MM.1S (cell line): ENCODE data around the gene SLC25A29.

Experiments used
- DNase-seq: peaks from one replicate; pipeline ENCODE4 v3.0.0-alpha.2; 2015
- H2AFZ ChIP-seq: fragments of 300-600 bp; sonication (generic); 2 replicates; pipeline ENCODE4 v1.6.0; 2016; ENCODE audit warnings: antibody characterized with exemption, low read length
- H3F3A ChIP-seq: fragments of 300-600 bp; sonication (generic); 2 replicates; pipeline ENCODE4 v1.6.1; 2016; ENCODE audit warnings: mild to moderate bottlenecking, antibody characterized with exemption, low read length, moderate library complexity, mixed read lengths; ENCODE audit not compliant: insufficient read depth
- H3K27ac ChIP-seq: fragments of 300-600 bp; sonication (generic); 2 replicates; pipeline ENCODE4 v1.5.1; 2016; ENCODE audit warnings: mild to moderate bottlenecking, low read length
- H3K27me3 ChIP-seq: fragments of 300-600 bp; sonication (generic); replicated peaks from 2 replicates; pipeline ENCODE4 v1.6.0; 2016; ENCODE audit warnings: low read length; ENCODE audit not compliant: insufficient read depth
- H3K36me3 ChIP-seq: fragments of 300-600 bp; sonication (generic); replicated peaks from 2 replicates; pipeline ENCODE4 v1.6.1; 2016; ENCODE audit warnings: mild to moderate bottlenecking, low read length, mixed read lengths; ENCODE audit not compliant: insufficient read depth
- H3K4me1 ChIP-seq: fragments of 300-600 bp; sonication (generic); 2 replicates; pipeline ENCODE4 v1.6.1; 2016; ENCODE audit warnings: low read length, mixed read lengths
- H3K4me2 ChIP-seq: fragments of 300-600 bp; sonication (generic); 2 replicates; pipeline ENCODE4 v1.6.0; 2016; ENCODE audit warnings: low read depth, low read length
- H3K4me3 ChIP-seq: fragments of 300-600 bp; sonication (generic); 2 replicates; pipeline ENCODE4 v1.5.1; 2016; ENCODE audit warnings: low read length, mixed read lengths
- H3K79me2 ChIP-seq: fragments of 300-600 bp; sonication (generic); 2 replicates; pipeline ENCODE4 v1.6.1; 2016; ENCODE audit warnings: mixed run types, low read length, mixed read lengths
- H3K9ac ChIP-seq: fragments of 300-600 bp; sonication (generic); 2 replicates; pipeline ENCODE4 v1.6.1; 2016; ENCODE audit warnings: low read length, mixed read lengths
- H3K9me2 ChIP-seq: fragments of 300-600 bp; sonication (generic); replicated peaks from 2 replicates; pipeline ENCODE4 v1.6.1; 2016; ENCODE audit warnings: mild to moderate bottlenecking, low read length, mixed read lengths; ENCODE audit not compliant: insufficient read depth
- H3K9me3 ChIP-seq: fragments of 300-600 bp; sonication (generic); replicated peaks from 2 replicates; pipeline ENCODE4 v1.6.1; 2016; ENCODE audit warnings: mild to moderate bottlenecking, low read length, mixed read lengths; ENCODE audit not compliant: insufficient read depth
- H4K20me1 ChIP-seq: fragments of 300-600 bp; sonication (generic); 2 replicates; pipeline ENCODE4 v1.6.1; 2016; ENCODE audit warnings: mild to moderate bottlenecking, low read length, moderate library complexity, mixed read lengths; ENCODE audit not compliant: insufficient read depth
- CTCF ChIP-seq: fragments of 300-600 bp; sonication (generic); IDR thresholded peaks from 2 replicates; pipeline ENCODE4 v1.5.1; 2016; ENCODE audit warnings: antibody characterized with exemption, low read length, mixed read lengths
- EZH2 ChIP-seq: fragments of 300-600 bp; sonication (generic); optimal IDR thresholded peaks from 2 replicates; pipeline ENCODE3; 2017; ENCODE audit warnings: low read depth, mild to moderate bottlenecking, antibody characterized with exemption, low read length, mixed read lengths
- EZH2phosphoT487 ChIP-seq: fragments of 300-600 bp; sonication (generic); IDR thresholded peaks from 2 replicates; pipeline ENCODE4 v1.6.1; 2018; ENCODE audit warnings: antibody characterized with exemption, low read length

Gene SLC25A29

GRCh38 chr14:100306101-100306997 lies at the start of gene SLC25A29:
TSS of gene SLC25A29 (minus strand) at chr14:100306444. CDS start at chr14:100306232, 212 bp downstream.
- no peaks in the 10 kb centered on the region for H3K79me2 ChIP-seq
- TF ChIP-seq EZH2phosphoT487 (no peak), CTCF (no peak), EZH2 (no peak)
- no peaks in the 10 kb centered on the region for H4K20me1 ChIP-seq
- H3K4me1 ChIP-seq, result no peaks in the 10 kb centered on the region
- DNase-seq, result peak; percentile 44
- no peak within 1 kb of the TSS for H2AFZ ChIP-seq
- peak within 1 kb of the TSS; percentile 52; the same call in 1 of the 2 replicates for H3K4me2 ChIP-seq
- H3F3A ChIP-seq, result no peaks in the 10 kb centered on the region
- no peak within 1 kb of the TSS for H3K27ac ChIP-seq
- H3K36me3 ChIP-seq, result no peaks in the 10 kb centered on the region
- H3K27me3 ChIP-seq, result peaks cover 7% of the 10 kb centered on the region; the same call in 1 of the 2 replicates
- H3K9me3 ChIP-seq, result no peaks in the 10 kb centered on the region
- no peaks in the 10 kb centered on the region for H3K9me2 ChIP-seq
- H3K4me3 ChIP-seq, result peak within 1 kb of the TSS; percentile 37; the same call in 1 of the 2 replicates
- H3K9ac ChIP-seq, result no peak within 1 kb of the TSS

DNA sequence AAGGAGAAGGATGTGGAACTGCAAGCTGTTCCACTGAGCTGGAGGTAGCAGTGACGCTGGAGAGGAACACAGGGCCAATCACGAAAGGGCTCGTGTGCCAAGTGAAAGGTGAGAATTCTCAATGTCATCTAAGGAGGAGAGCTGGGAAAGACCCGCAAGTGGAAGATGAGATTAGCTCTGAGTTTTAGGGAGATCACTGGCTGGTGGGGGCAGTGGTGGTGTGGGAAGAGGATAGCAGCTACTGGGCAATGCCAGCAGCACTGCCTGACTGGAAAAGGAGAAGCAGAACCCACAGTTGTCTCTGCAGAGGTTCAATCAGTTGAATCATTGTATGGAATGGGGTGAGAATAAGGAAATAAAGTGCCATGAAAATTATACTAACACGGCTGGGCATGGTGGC lies 44.7 kb upstream of the SLC25A29 start:
- Histone ChIP-seq H3K36me3 (no peaks in the 10 kb centered on the region), H3K4me3 (no peak overlapping the region), H3K9ac (no peak overlapping the region), H3K27me3 (no peaks in the 10 kb centered on the region), H4K20me1 (no peaks in the 10 kb centered on the region), H3F3A (no peaks in the 10 kb centered on the region), H3K27ac (no peak overlapping the region), H3K9me3 (no peaks in the 10 kb centered on the region), H3K4me2 (no peak overlapping the region), H3K79me2 (no peaks in the 10 kb centered on the region), H2AFZ (no peak overlapping the region), H3K4me1 (no peaks in the 10 kb centered on the region), H3K9me2 (no peaks in the 10 kb centered on the region)
- no peak for TF ChIP-seq CTCF
- no peak for TF ChIP-seq EZH2
- TF ChIP-seq EZH2phosphoT487, result no peak
- DNase-seq, result no peak

- Histone ChIP-seq H2AFZ (no peak overlapping the region), H3K4me1 (no peaks in the 10 kb centered on the region), H3K9me2 (no peaks in the 10 kb centered on the region), H3F3A (no peaks in the 10 kb centered on the region), H3K9ac (no peak overlapping the region), H3K4me3 (no peak overlapping the region), H3K27ac (no peak overlapping the region), H3K9me3 (no peaks in the 10 kb centered on the region), H4K20me1 (no peaks in the 10 kb centered on the region), H3K36me3 (no peaks in the 10 kb centered on the region), H3K27me3 (no peaks in the 10 kb centered on the region), H3K79me2 (no peaks in the 10 kb centered on the region), H3K4me2 (no peak overlapping the region)
- no peak for DNase-seq
- no peak for TF ChIP-seq EZH2
- TF ChIP-seq CTCF, result no peak
- TF ChIP-seq EZH2phosphoT487, result no peak
Observed at GRCh38 chr14:100350276-100350926, 44.2 kb upstream of the SLC25A29 start.
